Neural crest cell (in vitro differentiated cells): ENCODE data around the gene VIT. TPM values are rescaled to one million over a fixed set of nuclear protein-coding genes. Genes with fewer than 3 reads are reported as not detected.
A peak's percentile ranks its signal among the peaks of the same experiment; 100 is the strongest.

Experiments
- DNase-seq: peaks from one replicate; pipeline ENCODE4 v3.0.0; 2021; ENCODE audit warnings: low read depth, mixed read lengths, low spot score
- H3K27ac Mint-ChIP-seq: one replicate; pipeline ENCODE4 v1.8.0; 2021; ENCODE audit warnings: mild to moderate bottlenecking, mixed read lengths; ENCODE audit not compliant: unreplicated experiment
- H3K27me3 Mint-ChIP-seq: 2 replicates; pipeline ENCODE4 v1.8.0; 2021; ENCODE audit warnings: low read depth, mild to moderate bottlenecking, mixed read lengths
- H3K36me3 Mint-ChIP-seq: 2 replicates; pipeline ENCODE4 v1.8.0; 2021; ENCODE audit warnings: low read depth, mild to moderate bottlenecking, mixed read lengths
- H3K4me1 Mint-ChIP-seq: 2 replicates; pipeline ENCODE4 v1.8.0; 2021; ENCODE audit warnings: mixed read lengths
- H3K4me3 Mint-ChIP-seq: one replicate; pipeline ENCODE4 v1.8.0; 2021; ENCODE audit warnings: mild to moderate bottlenecking, mixed read lengths
- H3K9me3 Mint-ChIP-seq: 2 replicates; pipeline ENCODE4 v1.8.0; 2021; ENCODE audit warnings: mixed read lengths
- total RNA-seq: library from RNA; stranded (reverse); gene quantifications from 2 replicates; pipeline ENCODE4 v1.2.1, GENCODE V29; 2021
- TF ChIP-seq, protein P1 (sequence below): fragments of 200-600 bp; sonication (generic); conservative IDR thresholded peaks from 2 replicates; pipeline ENCODE4 v1.5.0; 2021; ENCODE audit warnings: antibody characterized with exemption, mild to moderate bottlenecking

The VIT gene
- total RNA-seq, 1 donor from 2014 or later = not detected

DNA sequence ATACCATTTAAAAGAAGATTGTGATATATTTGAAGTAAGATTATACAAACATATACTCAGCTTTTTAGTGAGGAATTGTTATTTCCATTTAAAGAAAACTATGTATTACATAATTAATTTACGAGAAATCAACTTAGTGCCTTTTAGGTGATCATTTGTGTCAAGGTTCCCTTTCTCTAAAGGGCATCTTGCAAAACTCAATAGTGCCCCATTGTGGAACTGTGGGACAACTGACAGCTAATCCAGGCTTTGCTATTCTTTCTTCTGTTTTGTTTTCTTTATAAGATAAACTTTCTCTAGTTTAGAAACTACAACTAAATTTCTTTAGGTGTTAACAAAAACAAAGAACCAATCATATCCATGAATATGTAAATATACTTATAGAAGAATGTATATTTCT is 24.3 kb upstream of the VIT start:
- Mint-ChIP-seq H3K4me3 (no peak overlapping the region), H3K9me3 (peaks cover 2% of the 10 kb centered on the region), H3K27me3 (no peaks in the 10 kb centered on the region), H3K36me3 (no peaks in the 10 kb centered on the region), H3K27ac (no peak overlapping the region), H3K4me1 (peaks cover 10% of the 10 kb centered on the region)
- no peak for DNase-seq
- TF ChIP-seq, protein P1, sequence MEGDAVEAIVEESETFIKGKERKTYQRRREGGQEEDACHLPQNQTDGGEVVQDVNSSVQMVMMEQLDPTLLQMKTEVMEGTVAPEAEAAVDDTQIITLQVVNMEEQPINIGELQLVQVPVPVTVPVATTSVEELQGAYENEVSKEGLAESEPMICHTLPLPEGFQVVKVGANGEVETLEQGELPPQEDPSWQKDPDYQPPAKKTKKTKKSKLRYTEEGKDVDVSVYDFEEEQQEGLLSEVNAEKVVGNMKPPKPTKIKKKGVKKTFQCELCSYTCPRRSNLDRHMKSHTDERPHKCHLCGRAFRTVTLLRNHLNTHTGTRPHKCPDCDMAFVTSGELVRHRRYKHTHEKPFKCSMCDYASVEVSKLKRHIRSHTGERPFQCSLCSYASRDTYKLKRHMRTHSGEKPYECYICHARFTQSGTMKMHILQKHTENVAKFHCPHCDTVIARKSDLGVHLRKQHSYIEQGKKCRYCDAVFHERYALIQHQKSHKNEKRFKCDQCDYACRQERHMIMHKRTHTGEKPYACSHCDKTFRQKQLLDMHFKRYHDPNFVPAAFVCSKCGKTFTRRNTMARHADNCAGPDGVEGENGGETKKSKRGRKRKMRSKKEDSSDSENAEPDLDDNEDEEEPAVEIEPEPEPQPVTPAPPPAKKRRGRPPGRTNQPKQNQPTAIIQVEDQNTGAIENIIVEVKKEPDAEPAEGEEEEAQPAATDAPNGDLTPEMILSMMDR = peak; percentile 63

DNA sequence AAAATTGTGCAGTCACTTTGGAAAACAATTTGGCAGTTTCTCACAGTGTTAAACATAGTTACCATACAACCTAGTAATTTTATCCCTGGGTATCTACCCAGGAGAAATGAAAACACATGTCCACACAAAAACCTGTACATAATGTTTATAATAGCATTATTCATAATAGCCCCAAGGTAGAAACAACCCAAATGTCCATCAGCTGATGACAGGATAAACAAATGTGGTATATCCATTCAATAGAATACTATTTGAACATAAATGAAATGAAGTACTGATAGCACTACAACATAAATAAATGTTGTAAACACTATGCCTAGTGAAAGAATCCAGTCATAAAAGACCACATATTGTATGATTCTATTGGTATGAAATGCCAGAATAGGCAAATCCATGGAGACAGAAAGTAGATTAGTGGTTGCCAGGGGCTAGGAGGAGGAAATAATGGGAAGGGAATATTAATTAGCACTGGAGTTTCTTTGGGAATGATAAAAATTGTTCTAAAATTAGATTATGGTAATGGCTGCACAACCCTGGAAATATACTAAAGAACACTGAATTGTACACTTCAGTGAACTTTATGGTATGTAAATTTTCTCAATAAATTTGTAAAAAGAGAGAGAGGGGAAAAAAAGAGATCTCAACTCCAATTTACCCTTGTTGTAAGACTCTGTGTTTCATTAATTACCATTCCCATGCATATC is 20.8 kb upstream of the VIT start:
- peaks cover 6% of the 10 kb centered on the region for H3K9me3 Mint-ChIP-seq
- H3K4me3 Mint-ChIP-seq = no peak overlapping the region
- H3K27me3 Mint-ChIP-seq = no peaks in the 10 kb centered on the region
- no peak overlapping the region for H3K27ac Mint-ChIP-seq
- TF ChIP-seq, protein P1 = no peak
- DNase-seq = no peak
- H3K36me3 Mint-ChIP-seq = peaks cover 8% of the 10 kb centered on the region
- peaks cover 5% of the 10 kb centered on the region for H3K4me1 Mint-ChIP-seq

DNA sequence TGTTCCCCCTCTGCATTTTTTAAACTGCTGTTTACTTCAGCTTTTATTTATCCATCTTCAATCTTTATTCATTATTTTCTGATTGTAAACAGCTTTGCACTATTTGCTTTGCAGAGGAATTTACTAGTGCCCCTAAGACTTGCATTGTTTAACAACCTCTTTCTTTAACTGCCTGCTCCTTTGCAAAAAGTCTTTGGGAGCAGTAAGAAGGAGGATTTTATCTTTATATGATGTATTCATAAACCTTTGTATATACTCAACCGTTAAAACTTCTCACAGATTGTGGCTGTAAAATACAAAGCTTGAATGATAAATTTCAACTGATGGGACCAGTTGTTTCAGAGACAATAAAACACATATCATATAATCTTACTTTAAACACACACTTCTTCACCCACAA is 20.1 kb upstream of the VIT start:
- Mint-ChIP-seq H3K4me3 (no peak overlapping the region), H3K27ac (no peak overlapping the region), H3K4me1 (peaks cover 5% of the 10 kb centered on the region), H3K27me3 (no peaks in the 10 kb centered on the region), H3K9me3 (peaks cover 6% of the 10 kb centered on the region), H3K36me3 (peaks cover 8% of the 10 kb centered on the region)
- DNase-seq = no peak
- TF ChIP-seq, protein P1 = no peak

DNA sequence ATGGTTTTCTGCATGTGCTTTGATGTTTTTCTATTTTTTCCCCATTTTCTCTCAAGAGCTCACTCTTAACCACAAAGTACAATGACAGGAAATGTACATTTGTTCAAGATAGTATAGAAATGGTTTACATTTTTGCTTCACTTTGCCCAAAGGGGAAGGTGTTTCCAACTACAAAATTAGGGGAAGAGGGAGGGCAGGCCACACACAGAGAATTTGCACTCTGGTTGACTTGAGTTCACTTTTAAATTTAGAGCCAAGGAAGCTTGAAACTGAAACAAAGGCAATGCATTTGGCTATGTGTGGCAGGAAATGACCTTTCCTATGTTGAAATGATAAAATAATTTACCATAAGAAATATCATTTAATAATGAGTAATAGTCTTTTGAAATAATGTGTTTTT is 19.1 kb upstream of the VIT start:
- TF ChIP-seq, protein P1 = no peak
- no peak overlapping the region for H3K27ac Mint-ChIP-seq
- peaks cover 8% of the 10 kb centered on the region for H3K36me3 Mint-ChIP-seq
- no peak overlapping the region for H3K4me3 Mint-ChIP-seq
- H3K9me3 Mint-ChIP-seq = peaks cover 6% of the 10 kb centered on the region
- H3K27me3 Mint-ChIP-seq = no peaks in the 10 kb centered on the region
- peaks cover 5% of the 10 kb centered on the region for H3K4me1 Mint-ChIP-seq
- no peak for DNase-seq

DNA sequence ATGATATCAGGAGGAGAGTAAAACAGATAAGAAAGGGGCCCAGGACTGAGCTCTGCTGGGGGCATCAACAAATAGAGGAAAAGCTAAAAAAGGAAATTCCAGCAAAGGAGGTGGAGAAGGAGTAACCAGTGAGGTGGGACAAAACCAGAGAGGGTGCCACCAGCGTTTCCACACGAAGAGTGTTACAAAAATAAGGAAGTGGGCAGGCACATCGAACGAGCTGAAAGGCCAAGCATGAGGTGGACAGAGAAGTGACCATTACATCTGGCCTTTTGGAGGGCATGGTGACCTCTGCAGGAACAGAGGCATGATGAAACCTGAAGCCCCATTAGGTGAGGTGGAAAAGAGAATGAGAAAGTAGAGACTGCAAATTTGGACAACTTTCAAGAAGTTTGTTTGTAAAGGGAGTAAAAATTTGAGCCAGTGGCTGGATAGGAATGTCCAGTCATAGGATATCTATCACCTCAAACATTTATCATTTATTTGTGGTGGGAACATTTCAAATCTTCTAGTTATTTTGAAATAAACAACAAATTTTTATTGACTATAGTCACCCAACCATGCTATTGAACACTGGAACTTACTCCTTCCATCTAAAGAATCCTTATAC is 18.4 kb upstream of the VIT start:
- H3K4me3 Mint-ChIP-seq = no peak overlapping the region
- no peak overlapping the region for H3K27ac Mint-ChIP-seq

More for the DNA sequence above, 18.4 kb upstream of the VIT start:
- peaks cover 8% of the 10 kb centered on the region for H3K36me3 Mint-ChIP-seq
- peaks cover 5% of the 10 kb centered on the region for H3K4me1 Mint-ChIP-seq
- TF ChIP-seq, protein P1 = no peak
- H3K27me3 Mint-ChIP-seq = no peaks in the 10 kb centered on the region
- DNase-seq = no peak
- H3K9me3 Mint-ChIP-seq = peaks cover 6% of the 10 kb centered on the region
